Fibroblast of skin of right biceps (primary cell): ENCODE results near the gene RNF227.
"Not testable (repeated sequence)": the region's sequence is repeated elsewhere in the genome, so short reads cannot be mapped to it uniquely, and the experiment has no call there.

Experiments
- DNase-seq: peaks from one replicate; pipeline ENCODE4 v3.0.0-alpha.2; 2013

The RNF227 gene

DNA sequence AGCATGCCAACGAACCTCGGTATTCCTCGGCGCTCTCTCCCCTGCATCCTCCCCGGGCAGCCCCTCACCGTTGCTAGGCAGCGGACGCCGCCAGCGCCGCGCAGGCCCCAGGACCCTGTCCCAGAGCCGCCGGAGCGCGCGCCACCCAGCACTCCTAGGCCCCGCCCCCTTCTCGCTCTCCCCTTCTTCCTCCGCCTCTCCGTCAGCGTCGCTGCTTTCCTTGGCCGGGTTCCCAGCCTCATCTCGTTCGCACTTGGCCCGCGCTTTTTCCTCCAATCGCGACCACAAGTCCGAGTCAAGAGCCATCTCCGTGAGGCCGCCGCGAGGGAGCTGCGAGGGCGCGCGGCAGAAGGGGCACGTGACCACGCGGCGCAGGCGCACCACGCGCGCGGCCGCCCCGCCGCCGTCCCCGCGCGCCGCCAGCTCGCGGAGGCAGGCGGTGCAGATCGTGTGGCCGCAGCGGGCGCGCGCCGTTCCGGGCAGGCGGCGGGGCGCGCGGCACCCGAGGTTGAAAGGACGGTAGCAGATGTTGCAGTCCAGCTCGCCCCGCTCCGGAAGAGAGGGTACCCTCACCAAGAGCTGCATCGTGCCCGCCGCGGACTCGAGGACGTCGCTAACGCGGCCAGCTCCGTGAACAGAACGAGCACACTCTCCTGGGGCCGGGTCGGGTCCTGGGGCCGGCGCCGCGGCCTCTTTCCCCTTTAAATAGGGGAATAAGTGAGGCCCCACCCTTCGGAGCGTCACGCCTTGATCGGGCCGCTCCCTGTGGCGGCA, at the start of gene RNF227:
Gene RNF227, minus strand, starts transcription at position 679 of the 774 bp plus-strand sequence. Its CDS starts 94 bp downstream, at position 585.
- DNase-seq: peak; percentile 98

DNA sequence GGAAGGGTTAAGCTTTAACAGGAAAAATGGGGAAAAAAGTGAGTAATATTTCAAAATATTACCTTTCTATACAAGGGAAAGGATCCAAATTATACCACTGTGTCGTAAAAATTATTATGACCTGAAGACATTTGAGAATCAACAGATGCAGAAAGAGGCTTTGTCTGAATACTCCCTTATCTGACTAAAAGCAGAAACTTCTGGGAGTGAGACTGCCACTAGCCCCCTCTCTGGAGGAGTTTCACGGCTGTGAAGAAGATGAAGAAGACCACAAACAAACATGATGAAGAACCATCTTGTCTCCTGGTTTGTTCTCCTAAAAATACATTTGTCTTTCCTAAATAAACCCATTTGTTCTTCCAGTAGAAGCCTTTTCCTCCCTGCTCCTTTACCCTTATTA, 45.3 kb upstream of the RNF227 start:
- no peak for DNase-seq

DNA sequence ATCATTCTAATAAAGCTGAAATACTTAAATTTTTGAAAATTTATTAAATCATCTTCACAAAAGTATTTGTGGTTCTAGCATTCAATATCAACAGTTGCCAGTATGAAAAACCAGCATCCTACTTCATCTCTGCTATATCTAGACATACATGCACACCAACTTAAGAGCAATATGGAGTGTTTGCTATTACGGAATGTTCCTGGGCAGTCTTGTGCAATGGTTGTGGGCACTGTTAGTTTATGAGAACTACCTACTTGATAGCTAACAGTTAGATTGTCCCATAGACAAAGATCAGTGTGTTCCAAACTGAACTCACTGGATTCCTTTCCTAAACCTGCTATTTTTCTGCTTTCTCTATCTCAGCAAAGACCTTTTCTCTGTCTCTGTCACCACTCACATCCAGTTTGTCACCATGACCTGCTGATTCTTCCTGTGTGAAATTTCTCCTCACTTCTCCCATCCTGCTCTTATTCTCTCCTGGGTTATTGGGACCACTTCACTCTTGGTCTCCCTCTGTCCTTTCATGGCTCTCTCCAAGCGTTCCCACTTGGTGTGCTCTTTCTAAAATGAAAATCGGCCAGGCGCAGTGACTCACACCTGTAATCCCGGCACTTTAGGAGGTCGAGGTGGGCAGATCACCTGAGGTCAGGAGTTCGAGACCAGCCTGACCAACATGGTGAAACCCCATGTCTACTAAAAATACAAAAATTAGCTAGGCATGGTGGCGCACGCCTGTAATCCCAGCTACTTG, 43.6 kb upstream of the RNF227 start:
- DNase-seq: no peak

DNA sequence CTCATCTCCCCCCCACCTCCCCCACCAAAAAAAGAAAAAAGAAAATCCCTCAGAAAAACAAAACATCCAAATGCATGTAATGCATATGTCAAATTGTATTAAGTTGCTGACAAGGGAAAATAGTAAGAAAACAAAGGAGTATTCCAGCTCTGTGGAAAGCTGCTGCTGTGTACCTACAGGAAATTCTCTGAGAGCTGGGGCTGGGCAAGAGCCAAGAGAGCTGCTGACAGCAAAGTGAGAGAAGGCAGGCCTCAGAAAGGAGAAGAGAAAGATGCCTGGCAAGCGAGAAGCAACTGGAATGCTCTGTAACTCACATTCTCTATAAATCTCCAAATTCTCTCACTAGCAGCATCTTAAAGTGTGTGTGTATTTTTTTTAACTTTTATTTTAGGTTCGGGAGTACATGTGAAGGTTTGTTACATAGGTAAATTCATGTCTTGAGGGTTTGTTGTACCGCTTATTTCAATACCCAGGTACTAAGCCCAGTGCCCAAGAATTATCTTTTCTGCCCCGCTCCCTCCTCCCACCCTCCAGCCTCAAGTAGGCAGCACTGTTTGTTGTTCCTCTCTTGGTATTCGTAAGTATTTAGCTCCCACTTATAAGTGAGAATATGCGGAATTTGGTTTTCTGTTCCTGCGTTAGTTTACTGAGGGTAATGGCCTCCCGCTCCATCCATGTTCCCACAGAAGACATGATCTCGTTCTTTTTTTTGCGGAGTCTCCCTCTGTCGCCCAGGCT, 40.3 kb upstream of the RNF227 start:
- peak; percentile 54 for DNase-seq

DNA sequence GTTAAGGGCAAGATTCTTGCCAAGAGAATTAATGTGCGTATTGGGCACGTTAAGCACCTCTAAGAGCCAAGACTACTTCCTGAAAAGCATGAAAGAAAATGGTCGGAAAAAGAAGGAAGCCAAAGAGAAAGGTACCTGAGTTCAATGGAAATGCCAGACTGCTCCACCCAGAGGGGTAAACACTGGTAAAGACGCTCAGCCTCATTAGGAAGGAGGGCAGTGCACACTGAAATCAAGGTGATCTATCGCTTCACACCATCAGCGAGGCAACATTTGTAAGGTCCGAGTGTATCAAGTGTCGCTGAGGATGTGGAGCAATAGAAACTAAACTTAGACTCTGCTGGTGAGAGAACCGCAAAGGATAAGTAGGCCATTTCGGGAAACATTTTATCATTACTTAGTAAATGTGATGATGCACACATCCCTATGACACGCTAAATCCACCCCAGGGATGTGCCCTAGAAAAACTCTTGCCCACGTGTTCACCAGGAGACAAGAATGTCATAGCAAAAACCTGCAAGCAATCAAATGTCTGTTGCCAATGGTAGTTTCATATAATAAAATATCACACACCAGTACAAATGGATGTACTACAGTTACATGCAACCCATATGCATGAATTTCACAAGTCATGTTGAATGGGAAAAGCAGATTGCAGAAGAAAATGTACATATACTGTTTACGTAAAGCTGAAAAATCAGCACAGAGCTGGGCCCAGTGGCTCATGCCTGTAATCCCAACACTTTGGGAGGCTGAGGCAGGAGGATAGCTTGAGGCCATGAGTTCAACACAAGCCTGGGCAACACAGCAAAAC, 39.5 kb upstream of the RNF227 start:
- DNase-seq: peak; percentile 43

DNA sequence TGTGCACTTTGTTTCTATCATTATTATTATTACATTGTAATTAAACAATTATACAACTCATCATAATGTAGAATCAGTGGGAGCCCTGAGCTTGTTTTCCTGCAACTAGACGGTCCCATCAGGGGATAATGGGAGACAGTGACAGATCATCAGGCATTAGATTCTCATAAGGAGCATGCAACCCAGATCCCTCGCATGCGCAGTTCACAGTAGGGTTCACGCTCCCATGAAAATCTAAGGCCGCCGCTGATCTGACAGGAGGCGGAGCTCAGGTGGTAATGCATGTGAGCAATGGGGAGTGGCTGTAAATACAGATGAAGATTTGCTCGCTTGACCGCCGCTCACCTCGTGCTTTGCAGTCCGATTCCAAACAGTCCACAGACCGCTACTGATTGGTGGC, 37.2 kb upstream of the RNF227 start:
- DNase-seq: not testable (repeated sequence)

DNA sequence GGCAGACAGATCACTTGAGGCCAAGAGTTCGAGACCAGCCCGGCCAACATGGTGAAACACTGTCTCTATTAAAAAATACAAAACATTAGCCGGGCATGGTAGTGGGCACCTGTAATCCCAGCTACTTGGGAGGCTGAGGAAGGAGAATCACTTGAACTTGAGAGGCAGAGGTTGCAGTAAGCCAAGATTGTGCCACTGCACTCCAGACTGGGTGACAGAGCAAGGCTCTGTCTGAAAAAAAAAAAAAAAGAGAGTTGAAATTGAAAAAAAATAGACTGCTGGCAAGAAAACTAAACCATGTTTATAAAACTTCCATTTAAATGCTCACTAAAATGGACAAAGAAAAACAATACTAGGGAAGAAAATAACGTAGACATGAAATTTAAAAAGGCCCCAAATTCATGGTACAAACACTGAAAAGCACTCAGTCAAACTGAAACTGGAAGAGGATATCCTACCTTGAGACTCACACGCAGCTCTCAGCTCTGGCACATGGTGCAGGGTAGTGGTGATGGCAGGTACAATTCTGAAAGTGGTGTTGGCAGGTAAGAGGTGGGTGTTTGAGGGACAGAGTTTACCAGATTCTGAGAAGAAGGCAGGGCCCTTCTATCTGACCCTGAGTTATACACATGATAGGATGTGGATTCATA, 35.2 kb upstream of the RNF227 start:
- no peak for DNase-seq

DNA sequence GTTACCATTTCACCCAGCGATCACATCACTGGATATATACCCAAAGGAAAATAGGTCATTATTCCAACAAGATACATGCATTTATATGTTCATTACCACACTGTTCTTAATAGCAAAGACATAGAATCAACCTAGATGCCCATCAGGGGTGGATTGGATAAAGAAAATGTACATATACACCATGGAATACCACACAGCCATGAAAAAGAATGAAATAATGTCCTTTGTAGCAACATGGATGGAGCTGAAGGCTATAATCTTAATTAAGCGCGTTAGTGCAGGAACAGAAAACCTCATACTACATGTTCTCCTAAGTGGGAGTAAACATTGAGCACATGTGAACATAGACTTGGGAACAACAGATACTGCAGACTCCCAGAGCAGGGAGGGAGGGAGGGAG, 34.5 kb upstream of the RNF227 start:
- DNase-seq: no peak

DNA sequence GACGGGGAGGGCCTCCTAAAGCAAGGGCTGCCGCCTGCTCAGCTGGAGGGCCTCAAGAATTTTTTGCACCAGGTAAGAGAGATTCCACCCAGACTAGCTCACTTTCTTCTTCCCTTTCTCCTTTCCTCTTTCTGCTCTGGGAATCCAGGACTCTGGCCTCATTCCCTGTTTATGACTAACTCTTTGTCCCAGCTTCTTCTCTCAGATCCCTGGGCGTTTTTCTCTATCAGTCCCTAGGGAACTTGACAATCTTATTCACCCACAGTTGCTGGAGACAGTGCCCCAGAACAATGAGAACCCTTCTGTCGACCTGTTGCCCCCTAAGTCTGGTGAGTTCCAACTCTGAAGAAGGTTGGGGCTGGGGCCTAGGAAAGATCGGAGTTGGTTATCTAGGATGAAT, 31.6 kb upstream of the RNF227 start:
- no peak for DNase-seq

DNA sequence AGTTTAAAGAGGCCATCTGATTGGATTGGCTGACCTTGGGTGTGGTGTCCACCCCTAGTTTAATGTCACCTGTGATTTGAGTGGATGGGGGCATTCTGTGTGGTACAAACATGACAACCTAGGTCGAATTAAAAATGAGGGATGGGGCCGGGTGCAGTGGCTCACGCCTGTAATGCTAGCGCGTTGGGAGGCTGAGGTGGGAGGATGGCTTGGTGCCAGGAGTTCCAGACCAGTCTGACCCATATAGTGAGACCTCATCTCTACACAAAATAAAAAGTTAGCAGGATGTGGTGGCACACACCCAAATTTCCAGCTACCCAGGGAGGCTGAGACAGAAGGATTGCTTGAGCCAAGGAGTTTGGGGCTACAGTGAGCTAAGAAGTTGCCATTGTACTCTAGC, 30.4 kb upstream of the RNF227 start:
- DNase-seq: no peak

DNA sequence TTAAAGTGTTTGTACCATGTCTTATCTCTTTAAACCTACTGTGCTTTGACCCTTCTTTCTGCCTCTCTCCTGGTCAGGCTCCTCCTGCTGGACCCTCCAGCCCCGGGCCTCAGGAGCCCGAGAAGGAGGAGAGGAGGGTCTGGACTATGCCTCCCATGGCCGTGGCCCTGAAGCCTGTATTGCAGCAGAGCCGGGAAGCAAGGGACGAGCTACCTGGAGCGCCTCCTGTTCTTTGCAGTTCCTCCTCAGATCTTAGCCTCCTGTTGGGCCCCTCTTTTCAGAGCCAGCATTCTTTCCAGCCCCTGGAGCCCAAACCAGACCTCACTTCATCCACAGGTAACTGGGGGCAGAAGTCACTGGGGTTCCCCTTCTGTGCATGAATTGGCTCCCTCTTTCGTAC, 29.6 kb upstream of the RNF227 start:
- no peak for DNase-seq

DNA sequence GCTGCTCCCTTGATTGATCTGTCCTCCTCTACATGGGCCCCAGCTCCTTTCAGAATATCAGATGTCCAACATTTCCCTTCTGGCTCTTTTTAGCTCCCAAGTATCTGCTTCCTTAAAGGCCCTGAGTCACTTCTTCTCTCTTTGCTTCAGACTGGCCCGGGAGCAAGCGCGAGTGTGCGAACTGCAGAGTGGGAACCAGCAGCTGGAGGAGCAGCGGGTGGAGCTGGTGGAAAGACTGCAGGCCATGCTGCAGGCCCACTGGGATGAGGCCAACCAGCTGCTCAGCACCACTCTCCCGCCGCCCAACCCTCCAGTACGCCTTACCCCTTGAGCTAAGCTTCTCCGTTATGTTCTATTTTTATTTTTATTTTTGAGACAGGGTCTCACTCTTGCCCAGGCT, 28.2 kb upstream of the RNF227 start:
- no peak for DNase-seq

DNA sequence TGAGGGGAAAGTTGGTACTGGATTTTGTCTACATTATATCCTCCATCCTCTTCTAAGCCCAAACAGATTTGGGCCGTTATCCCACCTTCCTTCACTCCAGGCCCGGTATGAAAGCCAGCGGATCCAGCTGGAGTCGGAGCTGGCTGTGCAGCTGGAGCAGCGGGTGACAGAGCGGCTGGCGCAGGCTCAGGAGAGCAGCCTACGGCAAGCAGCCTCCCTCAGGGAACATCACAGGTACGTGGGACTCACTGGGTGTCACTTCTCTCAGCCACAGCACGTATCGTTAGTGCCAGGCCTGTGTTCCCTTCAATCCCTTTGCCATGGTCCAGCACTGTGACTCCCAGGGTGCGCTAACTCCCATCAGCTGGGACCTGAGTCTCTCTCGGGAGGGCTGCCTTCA, 27.2 kb upstream of the RNF227 start:
- no peak for DNase-seq

DNA sequence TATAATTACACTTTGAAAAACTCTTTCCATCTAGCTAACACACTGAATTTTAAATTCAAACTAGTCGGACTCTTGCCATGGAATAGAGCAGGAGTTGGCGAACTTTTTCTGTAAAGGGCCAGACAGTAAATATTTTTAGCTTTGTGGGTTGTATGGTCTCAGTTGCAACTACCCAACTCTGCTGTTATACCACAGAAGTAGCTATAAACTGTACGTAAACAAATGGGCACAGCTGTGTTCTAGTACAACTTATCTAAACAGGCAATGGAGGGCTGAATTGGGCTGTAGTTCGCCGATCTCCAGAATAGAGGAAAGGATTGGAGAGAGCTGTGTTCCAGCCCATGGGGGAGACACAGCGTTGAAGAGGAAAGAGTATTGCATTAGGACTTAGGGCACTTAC, 24.7 kb upstream of the RNF227 start:
- no peak for DNase-seq

DNA sequence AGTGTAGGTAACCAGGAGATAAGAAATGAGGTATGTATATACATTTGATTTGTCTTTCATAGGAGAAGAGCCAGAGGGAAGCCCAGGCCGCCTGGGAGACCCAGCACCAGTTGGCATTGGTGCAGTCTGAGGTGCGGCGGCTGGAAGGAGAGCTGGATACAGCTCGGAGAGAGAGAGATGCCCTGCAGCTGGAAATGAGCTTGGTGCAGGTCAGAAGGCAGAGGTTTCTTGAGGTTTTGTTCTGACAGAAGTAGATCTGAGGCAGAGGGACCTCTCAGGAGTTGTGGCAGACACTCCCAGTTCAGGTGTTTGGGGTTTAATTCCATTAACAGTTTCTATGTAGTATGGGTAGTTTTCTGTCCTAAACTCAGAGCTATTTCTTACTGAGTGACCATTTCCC, 23.9 kb upstream of the RNF227 start:
- DNase-seq: no peak

DNA sequence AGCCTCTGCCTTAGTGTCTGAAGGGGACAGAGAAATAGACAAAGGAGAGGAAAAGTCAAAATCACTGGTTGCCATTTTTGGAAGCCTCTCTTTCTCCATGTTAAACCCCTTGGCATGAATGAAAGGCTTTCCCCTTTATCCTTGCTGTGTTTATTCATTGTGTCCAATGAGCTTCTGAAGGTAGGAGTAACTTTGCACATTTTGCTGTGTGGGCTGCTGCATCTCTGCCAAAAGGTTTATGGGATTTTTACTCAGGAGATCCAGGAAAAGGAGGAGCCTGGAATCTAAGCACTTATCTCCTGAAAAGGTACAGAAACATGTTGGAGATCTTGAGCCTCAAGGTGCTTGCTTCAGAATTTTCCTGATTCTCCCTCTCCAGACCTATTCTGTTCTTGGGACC, 19.8 kb upstream of the RNF227 start:
- no peak for DNase-seq

DNA sequence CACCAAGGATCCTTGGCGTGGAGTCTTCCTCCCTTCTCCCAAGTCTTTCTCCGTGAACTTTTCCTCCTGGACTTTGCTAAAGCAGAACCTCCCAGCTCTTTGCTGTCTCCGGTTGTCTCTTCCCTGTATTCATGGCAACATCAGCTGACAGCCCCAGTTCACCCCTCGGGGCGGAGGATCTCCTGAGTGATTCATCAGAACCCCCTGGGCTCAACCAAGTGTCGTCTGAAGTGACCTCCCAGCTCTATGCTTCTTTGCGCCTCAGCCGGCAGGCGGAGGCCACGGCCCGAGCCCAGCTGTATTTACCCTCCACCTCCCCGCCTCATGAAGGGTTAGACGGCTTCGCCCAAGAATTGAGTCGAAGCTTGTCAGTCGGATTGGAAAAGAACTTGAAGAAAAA, 16.9 kb upstream of the RNF227 start:
- DNase-seq: peak; percentile 68

DNA sequence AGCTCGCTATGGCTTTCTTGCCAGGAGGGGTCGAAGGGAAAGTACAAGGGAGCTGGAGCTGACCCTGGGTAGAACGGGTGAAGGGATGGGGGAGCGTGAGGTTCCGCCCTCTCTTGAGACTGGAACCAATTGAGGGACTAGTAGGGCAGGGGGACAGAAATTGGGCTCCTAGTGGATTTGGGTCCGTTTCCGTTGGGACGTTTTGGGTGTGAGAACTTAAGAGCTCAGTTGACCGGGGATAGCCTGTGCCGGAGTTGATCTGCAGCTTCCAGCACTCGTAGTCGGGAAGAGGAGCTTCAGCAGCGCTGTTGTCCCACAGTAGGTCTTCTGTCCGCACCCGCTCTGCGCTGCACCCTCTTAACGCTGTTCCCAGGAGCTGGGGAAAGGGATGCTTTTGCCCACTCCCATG, 16.4 kb upstream of the RNF227 start:
- peak; percentile 23 for DNase-seq

DNA sequence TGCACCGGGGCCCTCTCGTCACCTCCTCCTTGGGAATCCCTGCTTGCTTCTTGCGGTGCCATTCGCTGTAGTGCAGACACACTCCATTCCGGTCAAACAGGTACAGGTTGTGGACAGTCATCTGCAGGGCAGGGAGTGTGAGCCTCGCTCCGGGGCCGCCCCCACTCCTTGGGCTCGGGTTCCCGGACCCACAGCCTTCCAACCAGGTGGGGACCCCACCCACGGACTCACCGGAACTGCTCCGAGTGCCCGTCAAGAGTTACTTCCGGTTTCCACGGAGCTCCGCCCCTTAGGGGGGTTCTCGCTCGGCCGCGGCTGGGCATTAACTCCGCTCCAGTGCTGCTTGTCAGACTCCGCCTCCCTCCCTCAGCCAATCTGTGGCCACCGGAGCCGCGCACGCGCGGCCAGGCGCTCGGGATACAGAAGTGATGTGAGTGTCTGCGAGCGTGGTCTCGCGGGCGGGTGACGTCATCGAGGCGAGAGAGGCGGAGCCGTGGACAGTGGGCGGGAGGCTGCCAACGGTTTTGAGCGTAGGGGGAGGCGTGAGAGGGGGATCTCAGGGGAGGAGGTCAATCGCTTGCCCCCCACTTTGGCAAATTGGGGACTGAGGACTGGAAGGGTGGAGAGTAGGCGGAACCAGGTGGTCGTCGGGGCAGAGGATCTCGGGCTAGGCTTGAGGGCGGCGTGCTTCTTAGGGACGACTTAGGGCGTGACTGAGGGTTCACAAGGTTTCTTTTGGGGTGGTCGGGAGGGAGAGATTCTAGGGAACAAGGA, 15.8 kb upstream of the RNF227 start, which contains the start of the genes CNTROB and TRAPPC1:
Gene CNTROB, plus strand, starts transcription at position 498 of the 774 bp plus-strand sequence. CDS start 874 bp downstream, outside the sequence.
Gene TRAPPC1, minus strand, starts transcription at position 238 of the 774 bp plus-strand sequence. Its CDS starts 117 bp downstream, at position 121.
- peak; percentile 99 for DNase-seq

DNA sequence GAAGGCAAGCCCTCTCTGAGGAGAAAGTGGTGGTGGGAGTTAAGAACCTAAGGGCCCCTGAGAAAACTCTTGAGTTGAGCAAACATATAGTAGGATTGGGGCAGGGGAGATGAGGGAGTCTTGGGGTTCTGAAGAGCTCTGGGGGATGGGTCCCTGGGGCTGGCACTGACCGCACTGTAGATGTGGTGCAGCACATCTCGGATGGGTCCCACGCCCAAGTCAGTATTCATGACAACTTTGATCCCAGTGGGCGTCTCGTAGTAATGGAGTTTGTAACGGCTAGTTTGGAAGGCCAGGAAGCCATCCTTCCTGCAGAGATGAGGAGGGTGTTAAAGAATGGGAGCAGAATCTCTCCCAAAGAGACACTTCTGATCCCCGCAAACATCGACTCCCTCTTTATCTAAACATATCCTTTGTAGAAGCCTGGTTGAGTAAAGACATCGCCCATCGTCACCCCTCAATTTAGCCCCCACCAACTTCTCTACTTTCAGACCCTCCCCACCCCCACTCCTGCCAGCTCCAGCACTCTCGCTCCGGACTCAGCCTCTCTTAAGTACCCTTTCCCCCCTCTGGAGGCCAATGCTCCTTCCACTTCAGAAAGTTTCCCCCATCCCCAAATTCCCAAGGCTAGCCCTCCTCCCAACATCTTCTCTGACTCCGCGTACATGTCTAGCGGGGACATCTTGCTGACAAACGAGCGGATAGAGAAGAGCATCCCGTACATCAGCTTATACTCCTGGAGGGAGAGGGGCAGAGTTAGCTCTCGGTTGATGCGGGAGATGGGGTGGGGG, 14.9 kb upstream of the RNF227 start:
- no peak for DNase-seq
